HG03354 (cell line): ENCODE measurements around the gene SPATA2L.
"Not testable (repeated sequence)": the region's sequence is repeated elsewhere in the genome, so short reads cannot be mapped to it uniquely, and the experiment has no call there.

Experiments used
- ATAC-seq: cut with Tn5 transposase; IDR thresholded peaks from one replicate; pipeline ENCODE4 v1.9.1; 2021; ENCODE audit warnings: mild to moderate bottlenecking; ENCODE audit not compliant: unreplicated experiment, poor library complexity, severe bottlenecking

The SPATA2L gene

GRCh38 chr16:89667633-89668032 is 33.9 kb downstream of the SPATA2L start:
- ATAC-seq, result no peak

GRCh38 chr16:89667000-89667399 is 34.5 kb downstream of the SPATA2L start:
- not testable (repeated sequence) for ATAC-seq

- not testable (repeated sequence) for ATAC-seq
Observed at GRCh38 chr16:89664238-89664637, 37.3 kb downstream of the SPATA2L start.

GRCh38 chr16:89661215-89661614 is 40.3 kb downstream of the SPATA2L start:
- no peak for ATAC-seq

GRCh38 chr16:89660146-89660545 is 41.4 kb downstream of the SPATA2L start:
- no peak for ATAC-seq

- no peak for ATAC-seq
Observed at GRCh38 chr16:89658221-89658879, 43.2 kb downstream of the SPATA2L start.

- ATAC-seq, result peak; percentile 95
Observed at GRCh38 chr16:89657442-89658220, 43.9 kb downstream of the SPATA2L start, which contains the start of the genes CHMP1A and SPATA33. Gene CHMP1A, minus strand, starts transcription at chr16:89657708. Its CDS starts 120 bp downstream, at chr16:89657588. Gene SPATA33, plus strand, starts transcription at chr16:89657836. Its CDS starts 76 bp downstream, at chr16:89657912.

- no peak for ATAC-seq
Observed at GRCh38 chr16:89656435-89657121, 44.9 kb downstream of the SPATA2L start.

GRCh38 chr16:89655062-89655643 is 46.4 kb downstream of the SPATA2L start:
- no peak for ATAC-seq

GRCh38 chr16:89653656-89654295 is 47.7 kb downstream of the SPATA2L start:
- ATAC-seq, result no peak

- no peak for ATAC-seq
Observed at GRCh38 chr16:89651584-89651983, 49.9 kb downstream of the SPATA2L start.

- no peak for ATAC-seq
Observed at GRCh38 chr16:89646906-89647305, 54.6 kb downstream of the SPATA2L start.
